Small intestine (tissue), 7 donors: ENCODE data around the gene NCBP1. TPM values are rescaled to one million over a fixed set of nuclear protein-coding genes. Genes with fewer than 3 reads are reported as not detected.
"Not testable (repeated sequence)": the region's sequence is repeated elsewhere in the genome, so short reads cannot be mapped to it uniquely, and the experiment has no call there.

Experiments
- DNase-seq, 2 donors: peaks; one replicate each; pipeline versions ENCODE4 v3.0.0 to v3.0.0-alpha.2; 2013
- FAIRE-seq: peaks from 2 replicates; lab custom pipeline; 2012; peaks lifted over from hg19 to GRCh38; lab: Jason Lieb, UNC
- H3K27ac ChIP-seq, 3 donors: one replicate each; pipeline ENCODE4 v1.5.1; 2013; ENCODE audit warnings: low read length in 2 of 3, mild to moderate bottlenecking in 2 of 3, control low read depth in 1 of 3, inconsistent platforms in 1 of 3, low read depth in 1 of 3, moderate library complexity in 1 of 3
- H3K27me3 ChIP-seq, 3 donors: one replicate each; pipeline ENCODE4 v1.6.1; 2013; ENCODE audit warnings: low read length in 3 of 3, inconsistent platforms in 1 of 3; ENCODE audit not compliant: control insufficient read depth in 3 of 3, insufficient read depth in 3 of 3
- H3K36me3 ChIP-seq, 3 donors: one replicate each; pipeline ENCODE4 v1.6.1; 2013; ENCODE audit warnings: low read length in 3 of 3, inconsistent platforms in 1 of 3, low read depth in 1 of 3, mild to moderate bottlenecking in 1 of 3, moderate library complexity in 1 of 3; ENCODE audit not compliant: control insufficient read depth in 3 of 3, insufficient read depth in 2 of 3
- H3K4me1 ChIP-seq, 3 donors: one replicate each; pipeline ENCODE4 v1.6.1; 2013; ENCODE audit warnings: low read length in 2 of 3, inconsistent platforms in 1 of 3, low read depth in 1 of 3, mild to moderate bottlenecking in 1 of 3, moderate library complexity in 1 of 3; ENCODE audit not compliant: control insufficient read depth in 3 of 3, insufficient read depth in 2 of 3
- H3K4me3 ChIP-seq, 3 donors: one replicate each; pipeline ENCODE4 v1.5.1; 2013; ENCODE audit warnings: low read length in 3 of 3, control low read depth in 1 of 3, inconsistent platforms in 1 of 3, low read depth in 1 of 3, mild to moderate bottlenecking in 1 of 3, moderate library complexity in 1 of 3
- H3K9me3 ChIP-seq, 2 donors: one replicate each; pipeline ENCODE4 v1.6.1; 2013; ENCODE audit warnings: low read depth in 1 of 2, low read length in 1 of 2; ENCODE audit not compliant: control insufficient read depth in 2 of 2, insufficient read depth in 1 of 2
- WGBS, 3 donors: extraction: QIAGEN DNeasy Blood & Tissue Kit; methylation state at CpG; one replicate each; pipeline ENCODE4 v1.1.7; 2013; 5-methylcytosine and 5-hydroxymethylcytosine counted together
- polyA plus RNA-seq, 4 donors: library from polyadenylated mRNA; stranded (reverse) in 3 of 4; unstranded in 1 of 4; fragments of 200-250 nt in 3 of 4; fragments of 120-200 nt in 1 of 4; gene quantifications; one replicate each; pipeline versions ENCODE4 v1.2.1 to v1.2.3, GENCODE V29; 2013
- donor health status: healthy with polysubstance abuse.
- donor health status: control.
- donor health status: control.
- donor health status: Bipolar disorder and iron deficiency.
- donor health status: healthy.

The NCBP1 gene
- polyA plus RNA-seq, 4 donors = 5.9 to 29.7 (median 11.0) TPM

DNA sequence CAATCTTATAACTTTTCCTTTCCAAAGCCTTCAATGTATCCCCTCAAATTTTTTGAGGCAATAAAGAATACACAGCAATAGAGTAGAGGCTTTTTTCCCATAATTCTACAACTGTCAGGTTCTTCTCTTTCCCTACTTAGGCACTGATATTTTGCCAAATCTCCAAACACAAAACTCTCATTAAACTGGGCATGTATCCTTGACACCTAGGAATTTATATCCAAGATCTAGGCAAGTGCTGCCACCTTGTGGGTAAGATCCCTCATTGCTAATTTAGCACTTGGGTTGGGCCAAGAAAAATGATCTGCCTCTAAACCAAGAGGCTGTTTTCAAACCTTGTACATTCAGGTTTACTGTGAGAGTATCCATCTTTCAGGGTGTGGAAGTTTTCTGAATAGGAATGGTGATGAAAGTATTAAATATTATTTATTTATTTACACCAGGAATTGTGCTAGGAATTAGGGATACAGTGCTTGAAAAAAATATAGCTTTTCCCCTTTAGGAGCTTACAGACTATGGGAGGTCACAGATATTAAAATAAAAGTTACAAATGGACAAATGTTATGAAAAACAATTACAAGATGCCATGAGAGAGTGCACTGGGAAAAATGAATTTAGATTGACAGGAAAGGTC lies 18.1 kb upstream of the NCBP1 start:
- peak; percentile 5 for FAIRE-seq
- no peak overlapping the region for H3K27ac ChIP-seq
- peak; percentile 75 to 78 for DNase-seq
- no peak overlapping the region for H3K4me3 ChIP-seq
- peaks cover 0 to 7% of the 10 kb centered on the region in 2 donors for H3K9me3 ChIP-seq
- H3K36me3 ChIP-seq = peaks cover 0 to 12% (median 2%) of the 10 kb centered on the region in 3 donors
- no peaks in the 10 kb centered on the region for H3K4me1 ChIP-seq
- H3K27me3 ChIP-seq = no peaks in the 10 kb centered on the region

DNA sequence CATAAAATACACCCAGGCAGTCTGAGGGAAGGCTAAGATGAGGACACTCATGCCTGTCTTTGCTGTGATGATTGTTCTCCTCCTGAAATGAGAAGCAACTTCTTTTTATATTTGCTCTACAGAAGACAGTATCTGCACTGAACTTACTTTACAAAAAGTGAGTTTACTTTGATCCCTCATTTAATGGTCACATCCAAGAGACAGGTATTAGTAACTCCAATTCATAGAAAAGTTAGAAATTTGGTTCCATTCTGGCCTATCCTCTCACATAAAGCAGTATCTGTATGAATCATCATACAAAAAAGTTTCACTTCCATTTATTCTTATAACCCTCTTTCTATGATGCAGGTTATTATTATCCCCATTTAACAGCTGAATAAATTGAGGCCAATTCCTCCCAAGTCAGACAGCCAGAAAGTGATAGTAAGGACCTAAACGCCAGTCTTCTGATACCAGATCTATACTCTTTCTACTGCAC lies 15.6 kb upstream of the NCBP1 start:
- FAIRE-seq = no peak
- H3K36me3 ChIP-seq = peaks cover 0 to 23% (median 2%) of the 10 kb centered on the region in 3 donors
- no peak for DNase-seq
- no peaks in the 10 kb centered on the region for H3K4me1 ChIP-seq
- H3K4me3 ChIP-seq = no peak overlapping the region
- H3K9me3 ChIP-seq = peaks cover 0 to 19% of the 10 kb centered on the region in 2 donors
- WGBS, 3 donors = 60 to 84% (median 76%) methylated on average over 1 of the region's 1 CpG
- no peak overlapping the region for H3K27ac ChIP-seq
- H3K27me3 ChIP-seq = no peaks in the 10 kb centered on the region

DNA sequence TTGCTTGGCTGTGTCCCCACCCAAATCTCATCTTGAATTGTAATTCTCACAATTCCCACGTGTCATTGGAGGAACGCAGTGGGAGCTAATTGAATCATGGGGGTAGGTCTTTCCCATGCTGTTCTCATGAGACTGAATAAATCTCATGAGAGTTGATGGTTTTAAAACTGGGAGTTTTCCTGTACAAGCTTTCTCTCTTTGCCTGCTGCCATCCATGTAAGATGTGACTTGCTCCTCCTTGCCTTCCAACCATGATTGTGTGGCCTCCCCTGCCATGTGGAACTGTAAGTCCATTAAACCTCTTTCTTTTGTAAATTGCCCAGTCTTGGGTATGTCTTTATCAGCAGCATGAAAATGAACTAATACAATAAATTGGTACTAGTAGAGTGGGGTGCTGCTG lies 13.6 kb upstream of the NCBP1 start:
- not testable (repeated sequence) for H3K4me1 ChIP-seq, FAIRE-seq, H3K27ac ChIP-seq, H3K27me3 ChIP-seq, H3K4me3 ChIP-seq, DNase-seq
- peaks cover 0 to 18% (median 2%) of the 10 kb centered on the region in 3 donors for H3K36me3 ChIP-seq
- 96 to 98% (median 98%) methylated on average over 2 of the region's 2 CpGs for WGBS, 3 donors
- peaks cover 0 to 19% of the 10 kb centered on the region in 2 donors for H3K9me3 ChIP-seq

DNA sequence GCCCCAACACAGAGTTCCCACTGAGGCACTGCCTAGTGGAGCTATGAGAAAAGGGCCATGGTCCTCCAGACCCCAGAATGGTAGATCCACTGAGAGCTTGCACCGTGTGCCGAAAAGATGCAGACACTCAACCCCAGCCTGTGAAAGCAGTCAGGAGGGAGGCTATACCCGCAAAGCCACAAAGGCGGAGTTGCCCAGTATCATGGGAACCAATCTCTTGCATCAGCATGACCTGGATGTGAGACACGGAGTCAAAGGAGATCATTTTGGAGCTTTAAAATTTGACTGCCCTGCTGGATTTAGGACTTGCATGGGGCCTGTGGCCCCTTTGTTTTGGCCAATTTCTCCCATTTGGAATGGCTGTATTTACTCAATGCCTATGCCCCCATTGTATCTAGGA lies 11.1 kb upstream of the NCBP1 start:
- Histone ChIP-seq H3K36me3 (peaks cover 0 to 18% (median 0%) of the 10 kb centered on the region in 3 donors), H3K9me3 (peaks cover 0 to 19% of the 10 kb centered on the region in 2 donors)
- FAIRE-seq, H3K27ac ChIP-seq, H3K4me1 ChIP-seq, H3K4me3 ChIP-seq, DNase-seq, H3K27me3 ChIP-seq: not testable (repeated sequence)
- WGBS, 3 donors = 96 to 99% (median 97%) methylated on average over 5 of the region's 5 CpGs

DNA sequence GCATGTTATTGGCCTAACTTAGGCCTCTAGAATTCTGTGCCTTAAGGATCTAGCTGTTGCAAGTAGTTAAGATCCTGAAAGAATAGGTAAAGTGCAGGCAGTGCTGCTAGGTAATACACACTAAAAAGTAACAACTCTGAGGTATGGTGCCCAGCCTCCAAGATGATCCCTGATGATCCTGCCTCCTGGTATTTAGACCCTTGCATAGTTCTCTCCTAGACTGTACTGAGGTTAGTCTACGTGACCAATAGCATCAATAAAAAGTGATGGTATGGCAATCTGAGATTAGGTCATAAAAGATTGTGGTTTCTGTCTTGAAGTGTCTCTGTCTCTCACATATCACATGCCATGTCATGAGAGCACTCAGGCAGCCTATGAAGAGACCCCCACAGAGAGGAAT lies 9.7 kb upstream of the NCBP1 start:
- Histone ChIP-seq H3K27ac (no peak overlapping the region), H3K4me3 (no peak overlapping the region), H3K36me3 (peaks cover 0 to 16% (median 0%) of the 10 kb centered on the region in 3 donors), H3K4me1 (peaks cover 0 to 2% (median 0%) of the 10 kb centered on the region in 3 donors), H3K9me3 (peaks cover 0 to 19% of the 10 kb centered on the region in 2 donors), H3K27me3 (no peaks in the 10 kb centered on the region)
- FAIRE-seq = no peak
- no peak for DNase-seq
- WGBS, 3 donors = 90 to 98% (median 92%) methylated on average over 1 of the region's 1 CpG

DNA sequence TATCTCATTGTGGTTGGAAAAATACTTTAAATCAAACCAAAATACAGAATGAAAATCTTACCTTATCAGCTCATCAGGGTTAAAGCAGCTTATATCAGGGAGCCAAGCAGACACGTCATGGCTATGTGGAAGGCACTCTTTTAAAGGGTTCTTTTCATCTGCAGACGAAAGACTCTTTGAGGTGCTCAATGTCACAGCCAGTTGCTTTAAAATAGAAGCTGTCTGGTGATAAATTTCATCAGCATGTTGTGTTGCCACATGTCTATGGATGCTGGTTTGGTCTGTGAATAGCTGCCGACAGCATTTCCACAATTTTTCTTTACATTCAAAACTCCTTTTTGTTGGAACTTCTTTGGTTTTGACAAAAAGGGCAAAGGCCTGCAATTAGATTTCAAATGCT lies 8.0 kb upstream of the NCBP1 start:
- Histone ChIP-seq H3K4me3 (no peak overlapping the region), H3K27ac (no peak overlapping the region), H3K36me3 (peaks cover 0 to 16% (median 0%) of the 10 kb centered on the region in 3 donors), H3K27me3 (no peaks in the 10 kb centered on the region), H3K4me1 (peaks cover 0 to 2% (median 0%) of the 10 kb centered on the region in 3 donors), H3K9me3 (peaks cover 0 to 11% of the 10 kb centered on the region in 2 donors)
- 61 to 80% (median 70%) methylated on average over 3 of the region's 3 CpGs for WGBS, 3 donors
- no peak for FAIRE-seq
- no peak for DNase-seq

DNA sequence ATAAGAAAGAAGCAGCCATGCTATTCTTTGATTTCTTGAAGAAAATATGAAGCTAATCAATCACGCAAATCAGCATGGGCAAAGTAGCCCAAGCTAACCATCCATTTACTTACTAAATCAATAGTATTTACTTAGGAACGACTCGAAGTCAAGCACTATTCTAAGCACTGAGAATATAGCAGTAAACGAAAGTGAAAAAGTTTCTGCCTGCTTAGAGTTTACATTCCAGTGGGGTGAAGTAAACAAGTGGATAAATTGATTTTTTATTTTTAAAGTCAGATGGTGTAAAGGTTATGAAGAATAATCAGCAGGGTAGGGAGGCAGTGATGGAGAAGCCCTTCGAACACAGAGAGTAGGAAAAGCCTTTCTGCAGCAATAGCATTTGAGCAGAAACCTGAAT lies 6.0 kb upstream of the NCBP1 start:
- no peak for FAIRE-seq
- no peak overlapping the region for H3K4me3 ChIP-seq

DNA sequence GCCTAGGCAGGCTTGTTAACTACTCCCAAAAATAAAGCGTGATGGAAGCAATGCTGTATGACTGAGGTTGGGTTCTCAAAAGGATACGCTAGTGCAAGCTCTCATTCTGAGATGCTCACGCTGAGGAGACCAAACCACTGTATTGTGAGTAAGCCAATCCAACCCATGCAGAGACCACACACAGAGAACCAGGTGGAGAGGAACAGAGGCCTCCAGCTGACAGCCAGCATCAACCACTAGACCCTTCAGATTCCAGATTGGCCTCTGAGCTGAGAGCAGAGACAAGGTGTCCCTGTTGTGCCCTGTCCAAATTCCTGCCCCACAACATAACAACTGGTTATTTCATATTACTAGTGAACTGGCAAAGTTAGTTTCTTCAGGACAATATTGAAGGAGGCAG lies 5.0 kb upstream of the NCBP1 start:
- Histone ChIP-seq H3K4me1 (peaks cover 0 to 6% (median 2%) of the 10 kb centered on the region in 3 donors), H3K36me3 (no peaks in the 10 kb centered on the region), H3K9me3 (no peaks in the 10 kb centered on the region), H3K4me3 (no peak overlapping the region), H3K27ac (no peak overlapping the region), H3K27me3 (no peaks in the 10 kb centered on the region)
- DNase-seq (no peak), FAIRE-seq (no peak)
- WGBS, 3 donors = 87 to 97% (median 95%) methylated on average over 3 of the region's 3 CpGs

More for the DNA sequence above, 6.0 kb upstream of the NCBP1 start:
- Histone ChIP-seq H3K27me3 (no peaks in the 10 kb centered on the region), H3K9me3 (no peaks in the 10 kb centered on the region), H3K4me1 (peaks cover 0 to 6% (median 2%) of the 10 kb centered on the region in 3 donors), H3K27ac (peak overlapping the region in 1 of 3 donors; percentile 25), H3K36me3 (no peaks in the 10 kb centered on the region)
- DNase-seq = no peak
- WGBS, 3 donors = 44 to 56% (median 50%) methylated on average over 5 of the region's 5 CpGs
